Inferior parietal cortex (tissue), 1 donor: Measurements from ENCODE around the gene RUNX3.

Experiments used
- DNase-seq: peaks from one replicate; pipeline ENCODE4 v3.0.0-alpha.2; 2016; ENCODE audit errors: extremely low spot score

RUNX3 gene

GRCh38 chr1:24963099-24963872 is 33.2 kb upstream of the RUNX3 start:
- no peak for DNase-seq

GRCh38 chr1:24961961-24962861 is 32.1 kb upstream of the RUNX3 start:
- no peak for DNase-seq

GRCh38 chr1:24961334-24961733 is 31.3 kb upstream of the RUNX3 start:
- DNase-seq: no peak

DNA sequence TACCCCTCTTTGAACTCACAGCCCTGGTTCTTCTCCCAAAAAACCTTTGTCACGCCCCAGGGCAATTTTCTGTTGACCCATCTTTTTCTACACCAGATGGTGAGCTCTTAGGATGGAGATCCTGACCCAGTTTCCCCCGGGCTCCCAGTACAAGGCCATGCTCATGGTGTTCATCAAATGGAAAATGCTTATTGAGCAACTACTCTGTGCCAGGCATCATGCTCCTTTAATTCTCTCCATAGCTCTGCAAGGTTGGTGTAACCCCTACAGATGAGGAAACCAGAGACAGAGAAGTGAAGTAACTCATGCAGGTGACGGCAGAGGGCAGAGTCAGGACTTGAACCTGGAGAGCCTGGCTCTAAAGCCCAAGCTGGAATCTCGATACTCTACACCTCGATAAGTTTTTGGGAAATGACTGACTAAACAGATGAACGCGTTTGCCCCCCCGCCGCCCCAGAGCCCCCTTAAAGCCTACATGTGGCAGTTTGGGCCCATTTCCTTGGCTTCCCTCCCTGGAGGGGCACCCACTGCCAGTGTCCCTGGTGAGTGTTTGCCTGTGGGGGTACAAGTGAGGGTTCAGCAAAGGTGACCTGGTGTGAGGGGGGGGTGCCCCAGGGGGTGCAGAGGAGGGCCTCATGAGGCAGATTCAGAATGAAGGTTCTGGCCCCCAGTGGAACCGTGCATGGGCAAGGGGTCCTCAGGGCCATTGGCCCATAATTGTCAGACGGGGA is 30.2 kb upstream of the RUNX3 start:
- DNase-seq: no peak

DNA sequence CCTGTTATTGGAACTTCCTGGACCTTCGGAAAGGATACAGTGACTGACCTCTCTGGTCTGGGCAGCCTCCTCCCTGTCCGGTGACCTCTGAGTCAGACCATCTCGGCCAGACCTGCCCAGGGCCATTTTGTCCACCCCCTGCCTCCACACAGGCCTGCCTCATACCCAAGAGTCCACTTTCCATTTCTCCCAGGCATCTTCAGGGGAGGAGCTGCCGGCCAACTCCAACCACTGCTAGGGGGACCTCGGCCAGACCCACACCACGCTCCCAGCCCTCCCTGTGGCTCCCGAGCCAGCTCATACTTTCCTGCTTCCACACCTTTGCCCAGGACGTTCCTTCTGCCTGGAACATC is 29.5 kb upstream of the RUNX3 start:
- DNase-seq: no peak

DNA sequence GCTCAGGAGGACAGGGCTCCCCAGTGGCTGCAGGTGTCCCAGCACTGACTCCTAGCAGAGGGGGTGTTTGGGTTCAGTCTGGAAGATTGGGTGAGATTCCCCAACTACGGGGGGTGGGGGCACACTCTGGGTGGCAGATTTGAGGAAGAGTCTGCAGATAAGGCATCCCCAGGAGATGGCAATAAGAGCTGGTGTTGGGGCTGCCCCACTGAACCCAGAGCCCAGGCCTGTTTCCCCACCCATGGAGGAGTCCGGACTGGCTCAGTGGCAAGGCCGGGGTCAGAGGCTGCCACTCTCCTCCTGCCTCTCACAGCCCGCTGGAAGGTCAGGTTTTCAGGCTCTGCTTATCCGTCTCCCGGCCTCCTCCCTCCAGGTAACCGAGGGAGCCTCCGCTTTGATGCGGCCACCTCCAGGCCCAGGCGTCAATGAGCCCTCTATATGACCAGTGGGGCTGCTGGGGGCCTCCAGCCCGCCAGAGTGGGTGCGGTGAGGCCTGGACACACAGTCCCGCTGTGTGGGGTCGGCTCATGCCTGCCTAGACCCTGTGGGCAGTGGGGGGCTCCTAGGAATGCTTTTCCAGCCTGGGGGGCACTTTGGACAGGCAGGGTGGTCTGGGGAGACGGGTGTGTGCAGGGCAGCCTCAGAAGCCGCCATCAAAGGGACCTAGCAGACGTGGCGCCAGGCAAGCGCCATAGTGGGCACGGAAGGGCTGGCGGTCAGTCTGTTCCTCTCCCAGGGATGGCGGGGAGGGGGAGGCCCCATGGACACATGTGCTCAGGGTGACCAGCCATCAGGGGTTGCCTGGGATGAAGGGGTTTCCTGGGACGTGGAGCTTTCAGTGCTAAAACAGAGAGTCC is 28.9 kb upstream of the RUNX3 start:
- DNase-seq: no peak

DNA sequence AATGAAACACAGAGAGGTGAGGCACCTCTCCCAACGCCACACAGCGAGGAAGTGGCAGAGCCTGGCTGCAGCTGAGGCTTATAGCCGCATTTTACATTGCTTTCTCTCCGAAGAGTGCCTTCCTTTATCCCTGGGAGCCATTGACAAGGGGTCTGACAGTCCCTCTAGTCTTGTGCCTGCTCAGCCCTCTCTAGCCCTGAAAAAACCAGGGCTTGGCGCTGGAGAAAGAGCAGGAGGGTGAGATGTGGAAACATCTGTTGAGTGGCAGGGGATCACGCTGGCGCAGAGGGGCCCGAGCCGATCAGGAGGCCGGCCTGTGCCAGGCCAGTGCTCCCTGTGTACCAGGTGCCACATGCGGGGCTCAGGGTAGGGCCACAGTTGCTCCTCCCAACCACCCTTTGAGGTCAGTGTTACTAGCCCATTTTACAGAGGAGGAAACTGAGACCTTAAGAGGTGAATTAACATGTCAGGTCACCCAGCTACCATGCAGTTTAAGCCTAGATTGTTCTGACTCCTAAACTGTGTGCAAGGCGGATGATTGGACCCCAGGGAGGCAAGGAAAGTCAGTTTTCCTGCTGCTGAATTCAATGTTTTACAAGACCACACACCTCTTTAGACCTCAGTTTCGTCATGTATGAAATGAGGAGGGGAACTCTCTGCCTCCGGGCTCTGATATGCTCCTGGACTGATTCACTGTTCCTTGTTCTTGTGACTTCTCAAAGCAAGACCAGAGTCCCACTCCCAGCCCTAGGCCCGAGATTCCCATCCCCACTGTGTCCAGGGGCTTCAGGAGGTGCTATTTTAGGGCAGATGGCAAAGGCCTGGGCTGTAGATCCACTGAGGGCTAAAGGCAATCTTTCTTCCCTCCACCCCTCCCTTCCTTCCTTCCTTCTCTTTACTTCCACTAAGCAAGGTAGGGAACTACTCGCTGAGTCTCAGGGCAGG is 28.0 kb upstream of the RUNX3 start:
- no peak for DNase-seq

GRCh38 chr1:24957016-24957807 is 27.1 kb upstream of the RUNX3 start:
- no peak for DNase-seq

DNA sequence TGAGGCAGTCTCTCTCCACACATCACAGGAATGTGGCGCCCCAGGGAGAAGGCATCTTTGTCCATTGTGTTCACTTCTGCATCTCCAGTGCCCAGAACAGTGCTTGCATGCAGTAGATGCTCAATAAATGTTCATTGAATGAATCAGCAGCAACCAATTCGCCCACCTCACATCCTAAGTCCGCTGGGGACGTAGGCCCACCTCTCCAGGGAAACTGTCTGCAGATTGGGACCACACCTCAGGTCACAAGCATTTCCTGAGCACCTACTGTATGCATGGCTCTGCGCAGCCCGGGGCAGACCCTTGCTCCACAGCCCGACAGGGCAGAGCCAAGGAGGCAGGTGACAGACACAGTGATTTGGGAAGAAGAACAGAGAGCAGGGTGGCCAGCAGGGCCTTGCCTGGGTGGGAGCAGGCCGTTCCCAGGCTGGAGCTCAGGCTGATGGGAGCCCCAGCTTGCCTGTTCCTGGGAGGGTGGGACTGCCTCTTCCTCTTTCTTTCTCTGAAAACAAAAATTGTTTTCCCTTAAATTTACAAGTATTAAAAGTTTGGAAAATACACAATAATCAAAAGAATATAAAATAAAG is 25.8 kb upstream of the RUNX3 start:
- no peak for DNase-seq

DNA sequence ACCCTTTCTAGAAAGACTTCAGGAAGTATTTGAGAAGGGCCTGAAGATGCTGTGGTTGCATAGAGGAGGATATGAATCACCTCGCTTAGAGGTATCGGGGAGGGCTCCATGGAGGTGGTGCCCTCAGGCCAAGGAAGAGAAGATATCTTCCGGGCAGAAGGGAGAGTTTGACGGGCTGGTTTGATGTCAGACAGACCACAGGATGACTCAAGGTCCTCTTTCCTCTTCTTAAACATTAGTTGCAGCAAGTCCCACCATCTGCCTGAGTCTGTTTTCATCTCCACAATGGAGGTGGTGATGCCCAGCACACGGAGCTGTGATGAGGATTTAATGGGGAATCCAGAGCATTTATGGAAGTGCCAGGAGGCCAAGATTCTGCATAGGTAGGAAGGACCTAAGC is 25.1 kb upstream of the RUNX3 start:
- no peak for DNase-seq

DNA sequence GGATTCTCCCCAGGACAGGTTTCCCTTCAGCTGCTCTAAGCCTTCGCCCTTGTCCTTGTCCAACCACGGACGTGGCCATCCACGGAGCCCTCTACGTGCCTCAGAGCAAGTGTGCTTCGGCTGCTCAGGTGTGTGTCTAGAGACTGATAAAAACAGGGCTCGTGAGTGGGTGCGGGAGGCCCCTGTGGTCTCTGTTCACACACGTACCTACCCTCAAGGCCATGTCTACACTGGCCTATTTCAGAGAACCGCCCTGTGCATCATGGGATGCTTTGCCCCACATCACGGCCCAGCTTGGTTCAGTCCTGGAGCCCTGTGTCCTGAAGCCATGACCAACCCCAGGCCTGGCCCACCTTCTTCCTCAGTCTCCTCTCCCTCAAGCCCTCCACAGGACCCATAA is 24.6 kb upstream of the RUNX3 start:
- DNase-seq: no peak

GRCh38 chr1:24954022-24954421 is 23.9 kb upstream of the RUNX3 start:
- DNase-seq: no peak

GRCh38 chr1:24952413-24952841 is 22.4 kb upstream of the RUNX3 start:
- DNase-seq: no peak

GRCh38 chr1:24951810-24952412 is 21.8 kb upstream of the RUNX3 start:
- no peak for DNase-seq

DNA sequence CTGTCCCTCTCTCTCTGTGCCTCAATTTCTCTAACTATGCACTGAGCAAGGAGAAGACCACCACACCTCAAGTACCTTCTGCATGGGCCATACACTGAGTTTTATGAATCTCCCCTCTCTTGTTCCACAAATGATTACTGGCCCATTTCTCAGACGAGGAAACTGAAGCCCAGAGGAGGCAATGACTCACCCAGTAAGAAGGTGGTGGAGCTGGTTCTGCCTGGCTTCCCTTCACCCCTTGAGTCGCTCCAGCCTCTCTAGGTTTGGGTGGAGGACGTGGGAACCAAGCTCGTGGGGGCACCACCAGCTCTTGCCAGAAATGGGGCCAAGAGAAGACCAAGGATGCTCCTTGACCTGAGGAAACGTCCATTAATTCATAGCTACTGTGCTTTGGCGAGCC is 21.3 kb upstream of the RUNX3 start:
- no peak for DNase-seq

DNA sequence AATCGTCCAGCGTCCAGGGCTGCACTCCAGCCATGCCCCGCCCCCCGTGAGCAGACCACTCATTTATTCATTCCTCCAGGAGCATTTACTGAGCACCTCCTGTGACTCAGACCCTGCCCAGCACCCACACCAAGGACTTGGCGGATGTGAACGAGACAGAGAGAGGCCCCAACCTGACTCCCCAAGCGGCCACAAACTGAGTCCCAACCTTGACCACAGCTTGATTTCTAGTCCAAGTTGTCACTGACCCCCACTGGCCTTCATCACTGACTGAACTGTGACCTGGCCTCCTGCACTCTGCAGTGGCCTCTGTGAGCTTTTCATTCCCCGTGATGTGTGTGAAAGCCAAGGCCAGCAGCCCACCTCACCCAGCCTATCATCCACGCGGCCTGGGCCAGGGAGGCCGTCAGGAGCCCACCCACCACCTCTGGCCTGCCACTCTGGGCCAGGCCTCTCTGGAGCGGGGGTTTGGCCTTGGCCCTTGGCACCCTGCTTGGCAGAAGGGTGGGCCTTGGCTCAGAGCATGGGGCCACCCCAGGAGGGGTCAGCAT is 19.3 kb upstream of the RUNX3 start:
- no peak for DNase-seq

GRCh38 chr1:24948079-24948827 is 18.2 kb upstream of the RUNX3 start:
- no peak for DNase-seq
